Neural crest cell (in vitro differentiated cells): ENCODE data around the gene FAM8A1. TPM values are rescaled to one million over a fixed set of nuclear protein-coding genes. Genes with fewer than 3 reads are reported as not detected.

Experiments
- DNase-seq: peaks from one replicate; pipeline ENCODE4 v3.0.0; 2021; ENCODE audit warnings: low read depth, mixed read lengths, low spot score
- H3K27ac Mint-ChIP-seq: one replicate; pipeline ENCODE4 v1.8.0; 2021; ENCODE audit warnings: mild to moderate bottlenecking, mixed read lengths; ENCODE audit not compliant: unreplicated experiment
- H3K27me3 Mint-ChIP-seq: 2 replicates; pipeline ENCODE4 v1.8.0; 2021; ENCODE audit warnings: low read depth, mild to moderate bottlenecking, mixed read lengths
- H3K36me3 Mint-ChIP-seq: 2 replicates; pipeline ENCODE4 v1.8.0; 2021; ENCODE audit warnings: low read depth, mild to moderate bottlenecking, mixed read lengths
- H3K4me1 Mint-ChIP-seq: 2 replicates; pipeline ENCODE4 v1.8.0; 2021; ENCODE audit warnings: mixed read lengths
- H3K4me3 Mint-ChIP-seq: one replicate; pipeline ENCODE4 v1.8.0; 2021; ENCODE audit warnings: mild to moderate bottlenecking, mixed read lengths
- H3K9me3 Mint-ChIP-seq: 2 replicates; pipeline ENCODE4 v1.8.0; 2021; ENCODE audit warnings: mixed read lengths
- total RNA-seq: library from RNA; stranded (reverse); gene quantifications from 2 replicates; pipeline ENCODE4 v1.2.1, GENCODE V29; 2021
- TF ChIP-seq, protein P1 (sequence below): fragments of 200-600 bp; sonication (generic); conservative IDR thresholded peaks from 2 replicates; pipeline ENCODE4 v1.5.0; 2021; ENCODE audit warnings: antibody characterized with exemption, mild to moderate bottlenecking

FAM8A1 gene
- total RNA-seq, 1 donor from 2014 or later: 17.5 TPM

DNA sequence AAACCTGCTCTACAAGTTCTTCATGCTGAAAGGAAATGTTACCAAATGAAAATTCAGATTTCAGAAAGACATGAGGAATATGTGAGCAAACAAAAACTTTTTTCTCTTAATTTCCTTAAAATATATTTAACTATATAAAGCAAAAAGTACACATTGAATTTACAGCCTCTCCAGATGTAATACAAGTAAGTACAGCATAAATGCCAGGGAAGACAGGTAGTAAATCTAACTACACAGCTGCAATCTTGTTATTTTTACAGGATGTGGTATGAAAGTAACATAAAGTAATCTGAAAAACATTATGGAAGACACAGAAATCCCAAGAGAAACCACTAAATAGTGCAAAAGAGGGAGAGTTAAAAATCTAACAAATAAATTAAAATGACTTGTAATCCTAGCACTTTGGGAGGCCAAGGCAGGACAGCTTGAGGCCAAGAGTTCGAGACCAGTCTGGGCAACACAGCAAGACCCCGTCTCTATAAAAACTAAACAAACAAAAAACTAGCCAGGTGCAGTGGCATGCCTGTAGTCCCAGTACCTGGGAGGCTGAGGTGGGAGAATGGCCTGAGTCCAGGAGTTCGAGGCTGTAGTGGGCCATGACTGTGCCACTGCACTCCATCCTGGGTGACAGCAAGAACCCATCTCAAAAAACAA is 50.7 kb downstream of the FAM8A1 start:
- Mint-ChIP-seq H3K36me3 (peaks cover 22% of the 10 kb centered on the region), H3K27me3 (no peaks in the 10 kb centered on the region), H3K27ac (no peak overlapping the region), H3K4me1 (no peaks in the 10 kb centered on the region), H3K4me3 (no peak overlapping the region), H3K9me3 (no peaks in the 10 kb centered on the region)
- DNase-seq: no peak
- TF ChIP-seq, protein P1, sequence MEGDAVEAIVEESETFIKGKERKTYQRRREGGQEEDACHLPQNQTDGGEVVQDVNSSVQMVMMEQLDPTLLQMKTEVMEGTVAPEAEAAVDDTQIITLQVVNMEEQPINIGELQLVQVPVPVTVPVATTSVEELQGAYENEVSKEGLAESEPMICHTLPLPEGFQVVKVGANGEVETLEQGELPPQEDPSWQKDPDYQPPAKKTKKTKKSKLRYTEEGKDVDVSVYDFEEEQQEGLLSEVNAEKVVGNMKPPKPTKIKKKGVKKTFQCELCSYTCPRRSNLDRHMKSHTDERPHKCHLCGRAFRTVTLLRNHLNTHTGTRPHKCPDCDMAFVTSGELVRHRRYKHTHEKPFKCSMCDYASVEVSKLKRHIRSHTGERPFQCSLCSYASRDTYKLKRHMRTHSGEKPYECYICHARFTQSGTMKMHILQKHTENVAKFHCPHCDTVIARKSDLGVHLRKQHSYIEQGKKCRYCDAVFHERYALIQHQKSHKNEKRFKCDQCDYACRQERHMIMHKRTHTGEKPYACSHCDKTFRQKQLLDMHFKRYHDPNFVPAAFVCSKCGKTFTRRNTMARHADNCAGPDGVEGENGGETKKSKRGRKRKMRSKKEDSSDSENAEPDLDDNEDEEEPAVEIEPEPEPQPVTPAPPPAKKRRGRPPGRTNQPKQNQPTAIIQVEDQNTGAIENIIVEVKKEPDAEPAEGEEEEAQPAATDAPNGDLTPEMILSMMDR: no peak

DNA sequence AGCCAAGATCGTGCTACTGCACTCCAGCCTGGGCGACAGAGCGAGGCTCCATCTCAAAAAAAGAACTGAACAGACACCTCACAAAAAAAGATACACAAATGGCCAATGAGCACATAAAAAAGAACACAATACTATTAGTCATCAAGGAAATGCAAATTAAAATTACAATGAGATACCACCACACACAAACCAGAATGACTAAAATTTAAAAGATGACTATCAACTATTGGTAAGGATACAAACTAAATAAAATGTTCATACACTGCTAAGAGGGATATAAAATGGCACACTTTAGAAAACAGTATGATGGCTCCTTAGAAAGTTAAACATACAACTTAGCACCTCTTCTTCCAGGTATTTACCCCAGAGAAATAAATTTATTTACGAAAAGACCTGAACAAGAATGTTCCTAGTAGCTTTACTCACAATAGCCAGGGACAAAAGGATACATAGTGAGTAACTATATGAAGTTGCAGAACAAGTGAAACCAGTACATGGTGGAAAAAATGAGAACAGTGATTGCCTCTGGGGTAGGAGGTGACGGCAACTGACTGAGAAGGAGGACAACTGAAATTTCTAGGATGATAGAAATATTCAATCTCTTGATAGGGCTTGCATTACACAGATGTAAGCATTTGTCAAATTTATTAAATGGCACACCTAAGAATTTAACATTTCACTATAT is 53.2 kb downstream of the FAM8A1 start:
- TF ChIP-seq, protein P1: no peak
- H3K4me3 Mint-ChIP-seq: no peak overlapping the region
- peaks cover 15% of the 10 kb centered on the region for H3K36me3 Mint-ChIP-seq
- H3K27ac Mint-ChIP-seq: no peak overlapping the region
- no peak for DNase-seq
- no peaks in the 10 kb centered on the region for H3K4me1 Mint-ChIP-seq
- no peaks in the 10 kb centered on the region for H3K9me3 Mint-ChIP-seq
- no peaks in the 10 kb centered on the region for H3K27me3 Mint-ChIP-seq

DNA sequence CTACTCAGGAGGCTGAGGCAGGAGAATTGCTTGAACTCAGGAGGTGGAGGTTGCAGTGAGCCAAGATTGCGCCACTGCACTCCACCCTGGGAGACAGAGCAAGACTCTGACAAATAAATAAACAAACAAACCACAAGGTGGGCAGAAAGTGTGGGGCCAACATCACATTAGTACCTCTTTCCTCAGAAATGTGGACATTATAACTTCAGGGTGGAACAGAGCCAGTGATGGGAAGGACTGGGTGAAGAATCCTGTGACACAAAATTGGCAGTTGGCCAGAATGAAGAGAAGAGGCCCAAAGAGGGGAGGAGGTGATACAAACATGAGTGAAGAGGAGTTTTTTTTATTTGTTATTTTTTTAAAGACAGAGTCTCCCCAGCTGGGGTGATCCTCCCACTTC is 56.0 kb downstream of the FAM8A1 start:
- Mint-ChIP-seq H3K27me3 (no peaks in the 10 kb centered on the region), H3K9me3 (no peaks in the 10 kb centered on the region), H3K4me1 (no peaks in the 10 kb centered on the region), H3K4me3 (no peak overlapping the region), H3K27ac (no peak overlapping the region), H3K36me3 (peaks cover 19% of the 10 kb centered on the region)
- TF ChIP-seq, protein P1: no peak
- no peak for DNase-seq

DNA sequence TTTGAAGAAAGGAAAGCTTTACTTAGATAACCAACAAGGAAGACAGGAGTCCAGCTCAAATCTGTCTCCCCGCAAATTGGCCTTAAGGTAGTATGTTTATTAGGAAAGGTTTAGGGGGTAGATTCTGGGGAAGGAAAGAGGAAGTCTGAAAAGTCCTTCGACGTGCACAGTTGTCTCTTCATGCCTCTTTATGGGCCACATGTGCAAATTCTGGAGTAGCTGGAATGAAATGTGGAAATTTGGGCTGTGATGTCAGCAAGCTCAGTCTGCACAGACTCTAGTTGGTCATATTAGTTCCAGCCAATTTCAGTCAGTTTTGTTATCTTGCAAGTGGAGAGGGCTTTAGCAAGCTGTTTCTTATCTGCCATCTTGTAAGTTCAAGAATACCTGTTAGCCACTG is 56.5 kb downstream of the FAM8A1 start:
- Mint-ChIP-seq H3K27ac (no peak overlapping the region), H3K36me3 (peaks cover 22% of the 10 kb centered on the region)
- DNase-seq: no peak

More for the DNA sequence above, 56.5 kb downstream of the FAM8A1 start:
- Mint-ChIP-seq H3K4me1 (no peaks in the 10 kb centered on the region), H3K9me3 (no peaks in the 10 kb centered on the region), H3K4me3 (no peak overlapping the region), H3K27me3 (no peaks in the 10 kb centered on the region)
- TF ChIP-seq, protein P1: no peak

Other genes starting within 250 kb of the FAM8A1 start
- gene CAP2, start 206.7 kb upstream of the FAM8A1 start, total RNA-seq: 21.8 and 24.3 TPM in 2 replicates
- gene NUP153, start 106.6 kb downstream of the FAM8A1 start, total RNA-seq: 74.6 and 78.7 TPM in 2 replicates